LNCAP (cell line): ENCODE measurements around the gene DDAH1.

Experiments used
- TF ChIP-seq, protein P1 (sequence below): fragments of 450-650 bp; IDR thresholded peaks from 2 replicates; pipeline ENCODE4 v1.5.1; 2017; ENCODE audit warnings: mild to moderate bottlenecking

DDAH1 gene

DNA sequence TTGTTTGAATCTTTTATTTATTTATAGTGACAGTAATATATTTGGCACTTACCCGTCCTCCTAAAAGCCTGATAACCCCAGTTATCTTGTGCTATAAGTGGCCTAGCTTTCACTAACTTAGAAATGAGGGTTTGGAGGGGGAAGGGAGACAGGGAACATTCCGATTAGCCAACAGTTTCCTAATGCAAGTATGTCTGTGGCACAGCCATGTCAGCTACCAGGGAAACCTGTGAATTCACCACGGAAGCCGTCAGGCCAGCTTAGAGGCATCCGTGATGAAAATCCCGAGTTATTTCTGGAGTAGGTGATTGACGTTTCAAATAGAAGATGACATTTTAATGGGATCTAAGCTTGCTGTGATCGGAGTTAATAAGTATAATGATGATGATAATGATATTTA lies 149.2 kb downstream of the DDAH1 start:
- TF ChIP-seq, protein P1, sequence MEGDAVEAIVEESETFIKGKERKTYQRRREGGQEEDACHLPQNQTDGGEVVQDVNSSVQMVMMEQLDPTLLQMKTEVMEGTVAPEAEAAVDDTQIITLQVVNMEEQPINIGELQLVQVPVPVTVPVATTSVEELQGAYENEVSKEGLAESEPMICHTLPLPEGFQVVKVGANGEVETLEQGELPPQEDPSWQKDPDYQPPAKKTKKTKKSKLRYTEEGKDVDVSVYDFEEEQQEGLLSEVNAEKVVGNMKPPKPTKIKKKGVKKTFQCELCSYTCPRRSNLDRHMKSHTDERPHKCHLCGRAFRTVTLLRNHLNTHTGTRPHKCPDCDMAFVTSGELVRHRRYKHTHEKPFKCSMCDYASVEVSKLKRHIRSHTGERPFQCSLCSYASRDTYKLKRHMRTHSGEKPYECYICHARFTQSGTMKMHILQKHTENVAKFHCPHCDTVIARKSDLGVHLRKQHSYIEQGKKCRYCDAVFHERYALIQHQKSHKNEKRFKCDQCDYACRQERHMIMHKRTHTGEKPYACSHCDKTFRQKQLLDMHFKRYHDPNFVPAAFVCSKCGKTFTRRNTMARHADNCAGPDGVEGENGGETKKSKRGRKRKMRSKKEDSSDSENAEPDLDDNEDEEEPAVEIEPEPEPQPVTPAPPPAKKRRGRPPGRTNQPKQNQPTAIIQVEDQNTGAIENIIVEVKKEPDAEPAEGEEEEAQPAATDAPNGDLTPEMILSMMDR = no peak

DNA sequence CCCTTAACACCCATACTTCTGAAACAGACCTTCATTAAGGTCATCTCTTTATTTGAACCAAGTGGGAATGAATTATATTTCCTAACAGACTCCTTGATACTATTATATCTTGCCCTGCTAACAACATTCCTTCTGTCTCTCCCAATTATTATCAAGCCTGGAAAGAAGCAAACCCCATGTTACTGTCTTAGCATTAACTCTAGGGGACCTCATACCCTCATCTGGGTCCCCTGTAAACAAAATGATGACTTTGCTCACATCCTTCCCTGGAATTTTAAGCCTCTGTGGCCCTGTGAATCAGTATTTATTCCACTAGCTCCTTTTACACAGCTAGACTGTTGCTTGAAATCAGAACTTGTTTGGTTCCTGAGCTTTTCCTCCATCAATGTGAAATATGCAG lies 150.2 kb downstream of the DDAH1 start:
- TF ChIP-seq, protein P1 = no peak

DNA sequence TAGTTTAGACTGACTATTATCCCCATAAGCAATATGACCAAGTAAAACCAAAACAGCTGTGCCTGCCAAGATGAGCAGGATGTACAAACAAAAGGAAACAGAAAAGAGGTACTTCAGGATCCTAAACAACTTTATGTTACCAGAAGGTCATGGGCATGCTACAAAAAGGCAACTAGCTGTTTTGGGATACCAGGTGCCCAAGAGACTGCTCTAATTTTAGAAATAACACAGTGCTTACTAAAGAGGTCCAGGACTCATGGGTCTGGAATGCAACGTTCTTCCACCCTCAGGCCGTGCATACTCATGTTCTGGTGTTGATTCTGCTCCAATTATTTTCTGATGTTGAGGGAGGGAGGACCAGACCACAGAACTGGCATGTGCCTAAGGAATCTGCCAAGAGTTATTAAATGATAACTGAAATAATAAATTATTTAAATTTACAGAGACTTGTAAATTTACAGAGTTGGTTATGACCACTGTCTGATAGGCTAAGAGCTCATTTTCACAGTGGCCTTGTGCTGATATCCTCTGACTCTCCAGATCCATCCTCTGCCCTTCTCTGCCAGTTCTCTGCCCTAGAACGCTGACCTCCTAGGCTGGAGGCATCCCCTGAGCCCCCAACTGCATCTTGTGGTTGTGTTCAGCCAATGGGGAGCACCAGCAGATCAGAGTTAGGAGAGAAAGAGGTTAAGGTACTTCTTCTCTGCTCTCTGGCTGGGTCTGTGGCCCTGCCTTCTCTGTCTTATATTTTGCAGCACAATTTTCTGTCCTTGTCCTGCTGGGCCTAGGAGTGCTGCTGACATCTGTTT lies 150.9 kb downstream of the DDAH1 start:
- TF ChIP-seq, protein P1 = no peak

DNA sequence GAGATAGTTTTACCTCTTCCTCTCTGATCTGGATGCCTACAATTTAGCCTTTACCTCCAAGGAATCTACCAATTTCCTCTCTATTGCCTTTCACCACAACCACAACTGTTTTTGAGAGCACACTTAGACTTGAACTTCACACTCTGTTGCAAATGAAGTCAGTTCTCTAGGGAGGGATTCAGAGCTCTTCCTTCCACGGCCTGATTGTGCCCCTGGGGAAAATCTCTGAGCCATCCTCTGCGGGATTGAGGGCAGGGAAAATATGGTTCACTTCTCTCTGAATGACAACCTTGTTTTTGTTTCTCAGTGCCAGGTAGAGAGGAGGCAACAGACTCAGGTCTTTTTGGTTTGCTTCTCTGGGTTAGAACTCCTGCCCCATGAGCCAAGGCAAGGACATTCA lies 153.1 kb downstream of the DDAH1 start:
- TF ChIP-seq, protein P1 = no peak

DNA sequence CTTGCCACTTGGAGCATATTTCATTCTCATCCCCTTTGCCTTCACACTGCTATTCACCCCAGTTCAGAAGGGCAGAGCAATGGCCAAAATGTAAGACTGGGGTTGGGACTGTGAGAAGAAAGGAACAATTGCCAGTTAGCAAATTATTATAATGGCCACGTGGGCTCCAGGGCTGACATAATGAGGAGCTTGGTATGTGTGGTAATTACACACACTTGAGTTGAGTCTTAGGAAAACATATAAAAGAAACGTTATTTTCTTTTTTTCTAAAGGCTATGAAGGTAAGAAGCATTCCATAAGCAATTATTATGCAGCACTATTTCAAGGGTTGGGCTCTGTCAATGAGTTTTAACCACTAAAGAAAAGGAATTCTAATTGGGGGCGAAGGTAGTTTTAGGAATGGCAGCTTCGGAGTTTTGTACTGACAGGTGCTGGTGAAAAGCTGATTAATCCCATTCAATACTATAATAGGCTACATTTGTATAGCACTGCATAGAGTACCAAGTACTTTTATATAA lies 156.1 kb downstream of the DDAH1 start:
- TF ChIP-seq, protein P1 = no peak

DNA sequence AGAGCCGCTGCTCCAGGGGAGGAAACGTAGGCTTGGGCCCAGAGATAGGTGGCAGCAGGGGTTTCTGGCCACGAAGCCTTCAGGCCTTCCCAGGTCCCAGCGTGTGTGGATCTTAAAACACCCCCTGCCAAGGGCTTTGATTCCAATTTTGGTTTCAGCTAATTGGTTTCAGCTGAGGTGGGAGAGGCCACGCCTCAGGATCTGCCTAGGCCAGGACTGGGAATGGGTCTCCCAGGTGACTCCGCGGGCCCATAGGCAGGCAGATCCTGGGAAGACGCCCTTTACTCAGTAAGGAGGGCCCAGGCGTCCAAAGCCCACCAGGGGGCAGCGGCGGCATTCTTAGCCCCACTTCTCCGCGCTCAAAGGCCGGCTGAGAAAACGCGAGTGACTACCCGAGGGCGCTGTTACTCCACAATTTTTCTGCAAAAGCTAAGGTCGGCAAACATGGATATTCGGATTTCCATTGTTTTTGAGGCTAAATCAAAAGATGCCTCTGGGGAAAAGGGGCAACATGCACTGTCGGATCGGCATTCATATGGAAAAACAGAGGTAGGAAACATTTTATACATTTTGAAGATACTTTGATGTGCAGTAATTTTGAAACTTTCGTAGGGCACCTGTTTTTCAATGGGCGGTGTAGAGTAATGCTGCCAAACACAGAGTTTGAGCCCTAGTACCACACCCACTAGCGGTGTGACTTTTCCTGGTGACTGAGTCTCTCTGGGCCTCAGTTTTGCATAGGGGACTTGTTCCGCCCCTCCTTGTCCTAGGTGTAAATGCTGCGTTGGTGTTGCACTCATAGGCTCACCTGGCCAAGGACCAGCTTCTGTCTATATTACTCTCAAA lies 156.7 kb downstream of the DDAH1 start:
- TF ChIP-seq, protein P1 = peak; percentile 98

DNA sequence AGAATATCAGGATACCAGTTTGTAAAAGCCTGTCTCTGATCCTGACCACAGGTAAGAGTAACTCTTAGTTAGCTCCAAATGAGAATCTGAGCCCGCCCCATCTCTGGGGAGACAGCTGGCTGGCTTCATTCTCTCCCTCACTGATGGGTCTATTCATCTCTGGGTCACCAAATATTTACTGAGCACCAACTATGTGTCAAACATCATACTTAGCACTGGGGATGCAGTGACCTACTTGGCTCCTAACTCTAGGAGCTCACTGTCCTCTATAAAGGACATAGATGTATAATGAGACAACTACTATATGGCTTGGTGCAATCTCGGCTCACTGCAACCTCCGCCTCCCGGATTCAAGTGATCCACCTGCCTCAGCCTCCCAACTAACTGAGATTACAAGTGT lies 158.7 kb downstream of the DDAH1 start:
- TF ChIP-seq, protein P1 = no peak
